H1 (cell line): ENCODE measurements around the gene DGKZ. TPM values are rescaled to one million over a fixed set of nuclear protein-coding genes. Genes with fewer than 3 reads are reported as not detected.

Experiments
- microRNA-seq, 2 experiments: library from miRNA; unstranded; fragments of <30 nt; microRNA quantifications; one replicate each; pipeline versions ENCODE4 to v1.2.0, GENCODE V29; 2016 to 2020; ENCODE audit warnings: borderline microRNAs expressed in 2 of 2, borderline number of aligned reads in 2 of 2, borderline replicate concordance in 1 of 2
- polyA plus RNA-seq, 7 experiments: library from polyadenylated mRNA; depleted of rRNA in 3 of 7; stranded (reverse) in 5 of 7; unstranded in 2 of 7; fragments of >200 nt in 5 of 7; fragments of 200-250 nt in 2 of 7; gene quantifications; 1 replicate in 5 of 7; 2 replicates in 1 of 7; 4 replicates in 1 of 7; pipeline versions ENCODE4 v1.2.1 to v1.2.3, GENCODE V29; 2011 to 2013; ENCODE audit warnings: missing spikeins in 2 of 7, mixed read lengths in 2 of 7
- small RNA-seq: library from polyadenylated mRNA; stranded (forward); fragments of <200 nt; extraction: miRNeasy Mini kit (QIAGEN cat#:217004); gene quantifications from one replicate; pipeline ENCODE3, GENCODE V24; 2013; ENCODE audit not compliant: insufficient read depth
- total RNA-seq: library from RNA; stranded (reverse); fragmentation: NEBNext Ultra II Directional; extraction: Animal tissue kit (Norgen Biotek cat#: 25700); gene quantifications from 2 replicates; pipeline ENCODE4 v1.2.1, GENCODE V29; 2021

DGKZ gene
- total and polyA plus RNA-seq, 2 of the 8 experiments (the other 6 are each of a cell fraction or from before 2014, with no cell fraction given): 84.4 to 184 TPM

Small RNAs within 50 kb of the gene (microRNA-seq; reads per million reads assigned to microRNA genes)
- 0 to 0.41 reads per million in 2 experiments for gene MIR4688

Small RNAs within 50 kb of the gene (small RNA-seq; reads per million reads assigned to genes)
- gene MIR4688: 0.86 reads per million

Other genes starting within 250 kb of the DGKZ start
- gene PHF21A, start 226.0 kb upstream of the DGKZ start, total RNA-seq: 33.2 and 40.3 TPM in 2 replicates
- 16.3 and 17.6 TPM in 2 replicates for gene PHF21A, start 226.0 kb upstream of the DGKZ start, polyA plus RNA-seq (2011; rRNA removed)
- gene CREB3L1, start 69.8 kb upstream of the DGKZ start, total RNA-seq: 12.7 and 13.7 TPM in 2 replicates
- gene CREB3L1, start 69.8 kb upstream of the DGKZ start, polyA plus RNA-seq (2011; rRNA removed): 4.1 and 6.5 TPM in 2 replicates
- 309 and 338 TPM in 2 replicates for gene MDK, start 34.2 kb downstream of the DGKZ start, total RNA-seq
- 606 and 948 TPM in 2 replicates for gene MDK, start 34.2 kb downstream of the DGKZ start, polyA plus RNA-seq (2011; rRNA removed)
- 0.63 and 1.1 TPM in 2 replicates for gene CHRM4, start 44.3 kb downstream of the DGKZ start, total RNA-seq
- 1.3 and 2.2 TPM in 2 replicates for gene CHRM4, start 44.3 kb downstream of the DGKZ start, polyA plus RNA-seq (2011; rRNA removed)
- gene AMBRA1, start 246.6 kb downstream of the DGKZ start, total RNA-seq: 35.6 and 37.4 TPM in 2 replicates
- gene AMBRA1, start 246.6 kb downstream of the DGKZ start, polyA plus RNA-seq (2011; rRNA removed): 14.2 and 22.5 TPM in 2 replicates